Common myeloid progenitor, CD34-positive (primary cell): ENCODE data around the gene SEC14L1.
A peak's percentile ranks its signal among the peaks of the same experiment; 100 is the strongest.

Experiments
- CTCF ChIA-PET: fragments of 350-600 bp; sonication (Branson Sonifier 250); formaldehyde crosslinking; loops from one replicate; lab custom pipeline; 2021; ENCODE audit warnings: antibody characterized with exemption; lab: Charles Lee
- POLR2A ChIA-PET: fragments of 350-600 bp; sonication (Branson Sonifier 250); formaldehyde crosslinking; loops from one replicate; lab custom pipeline; 2021; ENCODE audit warnings: antibody characterized with exemption; lab: Charles Lee
- DNase-seq, 3 donors: peaks; one replicate each; pipeline versions ENCODE4 v3.0.0 to v3.0.0-alpha.2; 2013
- H3K27ac ChIP-seq, 2 experiments: 1 replicate in 1 of 2; 2 replicates in 1 of 2; pipeline ENCODE4 v1.7.0; 2013; ENCODE audit warnings: inconsistent platforms in 2 of 2, low read length in 2 of 2, mild to moderate bottlenecking in 2 of 2, low read depth in 1 of 2, moderate library complexity in 1 of 2; ENCODE audit not compliant: severe bottlenecking in 2 of 2, insufficient read depth in 1 of 2, poor library complexity in 1 of 2
- H3K27me3 ChIP-seq, 5 experiments: replicated peaks in 2 of 5; 1 replicate in 3 of 5; 2 replicates in 2 of 5; pipeline versions ENCODE4 v1.6.1 to v1.7.0; 2013; ENCODE audit warnings: low read length in 4 of 5, mild to moderate bottlenecking in 2 of 5, moderate library complexity in 2 of 5, inconsistent platforms in 1 of 5; ENCODE audit not compliant: insufficient read depth in 5 of 5, control insufficient read depth in 4 of 5
- H3K36me3 ChIP-seq, 4 experiments: 1 replicate in 2 of 4; 2 replicates in 2 of 4; pipeline versions ENCODE4 v1.6.1 to v1.7.0; 2013; ENCODE audit warnings: low read length in 3 of 4, control low read depth in 1 of 4, mild to moderate bottlenecking in 1 of 4; ENCODE audit not compliant: control insufficient read depth in 4 of 4, insufficient read depth in 4 of 4
- H3K4me1 ChIP-seq, 4 experiments: 1 replicate in 3 of 4; 2 replicates in 1 of 4; pipeline versions ENCODE4 v1.6.1 to v1.7.1; 2013; ENCODE audit warnings: low read length in 3 of 4, mild to moderate bottlenecking in 3 of 4, control low read depth in 1 of 4, inconsistent platforms in 1 of 4, moderate library complexity in 1 of 4; ENCODE audit not compliant: control insufficient read depth in 4 of 4, insufficient read depth in 4 of 4; ENCODE audit errors: control extremely low read depth in 1 of 4
- H3K4me3 ChIP-seq, 7 experiments: 1 replicate in 4 of 7; 2 replicates in 3 of 7; pipeline versions ENCODE4 v1.5.1 to v1.7.0; 2013; ENCODE audit warnings: mild to moderate bottlenecking in 7 of 7, low read length in 6 of 7, moderate library complexity in 6 of 7, inconsistent platforms in 2 of 7, low read depth in 2 of 7, control low read depth in 1 of 7; ENCODE audit not compliant: insufficient read depth in 4 of 7, control insufficient read depth in 1 of 7; ENCODE audit errors: extremely low read depth in 1 of 7
- H3K9me3 ChIP-seq, 5 experiments: 1 replicate in 4 of 5; 2 replicates in 1 of 5; pipeline versions ENCODE4 v1.6.1 to v1.7.1; 2013; ENCODE audit warnings: low read length in 4 of 5, mild to moderate bottlenecking in 2 of 5, inconsistent platforms in 1 of 5, low read depth in 1 of 5, moderate library complexity in 1 of 5; ENCODE audit not compliant: control insufficient read depth in 4 of 5, insufficient read depth in 2 of 5; ENCODE audit errors: control extremely low read depth in 1 of 5
- WGBS: methylation state at CpG from one replicate; pipeline ENCODE4 v1.1.5; 2013; ENCODE audit not compliant: insufficient coverage; 5-methylcytosine and 5-hydroxymethylcytosine counted together

Gene SEC14L1

DNA sequence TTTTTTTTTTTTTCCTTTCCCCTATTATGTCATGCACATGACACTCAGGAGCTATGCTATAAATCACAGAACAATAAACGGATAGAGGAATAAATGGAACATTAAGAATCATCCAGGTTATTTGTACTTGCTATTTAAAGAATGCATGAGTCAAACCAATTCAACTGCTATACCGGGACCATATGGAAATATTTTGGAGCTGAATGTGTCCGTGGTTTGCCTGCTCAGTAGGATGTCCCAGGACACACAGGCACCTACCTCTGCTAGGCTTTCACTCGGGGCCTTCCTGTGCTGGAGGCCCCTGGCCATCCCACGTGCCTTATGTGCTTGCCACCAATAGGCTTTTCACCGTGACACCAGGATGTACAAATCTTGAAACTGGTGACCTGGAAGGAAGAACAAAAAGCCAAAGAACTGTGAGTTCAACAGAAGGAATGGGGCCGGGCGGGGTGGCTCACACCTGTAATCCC is 15.3 kb upstream of the SEC14L1 start:
- POLR2A ChIA-PET = interaction anchor here (0.6 to 3.0 kb wide), 2 partner anchors 15 to 912 kb away, joined by 4 to 22 read pairs; partner anchors contain the start of gene SEC14L1
- Histone ChIP-seq H3K4me1 (peaks cover 9 to 32% (median 24%) of the 10 kb centered on the region in 4 experiments), H3K4me3 (no peak overlapping the region), H3K27me3 (no peaks in the 10 kb centered on the region), H3K9me3 (no peaks in the 10 kb centered on the region), H3K27ac (no peak overlapping the region), H3K36me3 (no peaks in the 10 kb centered on the region)
- no peak for DNase-seq
- CTCF ChIA-PET = interaction anchor here (0.8 to 2.2 kb wide), 8 partner anchors 10 to 91 kb away, joined by 3 to 6 read pairs (median 4); no protein-coding TSS in a partner anchor
- WGBS = 78% methylated on average over 7 of the region's 8 CpGs

DNA sequence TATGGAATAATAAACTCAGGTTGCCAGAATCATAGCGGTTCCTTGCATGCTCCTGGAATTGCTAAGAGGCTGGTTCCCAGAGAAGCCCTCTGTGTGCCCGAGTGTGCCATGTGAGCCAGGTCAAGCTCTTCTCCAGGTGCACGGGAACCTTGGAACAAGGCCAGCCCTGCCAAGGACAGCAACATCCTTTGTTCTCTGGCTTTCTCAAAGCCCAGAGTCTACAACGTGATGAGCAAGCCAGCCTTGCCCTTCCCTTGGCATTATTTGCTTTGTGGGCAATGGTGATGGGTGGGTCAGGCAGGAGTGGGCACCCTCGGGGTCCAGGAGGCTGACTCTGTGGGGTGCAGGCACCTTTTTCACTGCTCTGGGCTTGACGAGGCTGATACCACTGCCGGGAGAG is 14.2 kb upstream of the SEC14L1 start:
- ChIA-PET CTCF (interaction anchor here (1.3 kb wide), 1 partner anchor 9 kb away, joined by 4 read pairs; no protein-coding TSS in a partner anchor), POLR2A (no interaction called here)
- no peak for DNase-seq

DNA sequence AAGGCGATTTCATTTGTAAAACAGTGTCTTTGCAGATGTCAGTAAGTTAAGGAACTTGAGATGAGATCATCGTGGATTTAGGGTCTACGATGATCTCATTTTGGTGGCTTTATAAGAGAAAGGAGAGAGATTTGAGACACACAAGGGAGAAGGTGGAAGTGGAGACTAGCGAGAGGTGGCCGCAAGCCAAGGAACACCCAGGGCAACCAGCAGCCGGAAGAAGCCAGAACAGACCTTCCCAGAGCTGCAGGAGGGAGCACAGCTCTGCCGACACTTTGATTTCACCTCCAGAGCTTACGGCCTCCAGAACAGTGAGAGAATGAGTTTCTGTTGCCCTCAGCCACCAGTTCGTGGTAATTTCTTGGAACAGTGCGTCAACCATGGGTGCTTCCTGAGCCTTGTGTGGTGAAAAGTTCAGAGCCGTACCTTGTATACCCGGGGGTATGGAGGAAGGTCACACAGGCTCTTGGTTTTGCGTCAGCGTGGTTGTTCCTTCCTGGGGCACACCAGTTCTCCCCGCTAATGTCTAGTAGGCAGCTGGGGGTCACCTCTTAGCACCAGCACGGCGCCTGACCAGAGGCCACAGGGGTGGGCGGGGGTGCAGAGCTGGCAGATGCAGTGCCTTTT is 12.9 kb upstream of the SEC14L1 start:
- ChIA-PET POLR2A (interaction anchor here (0.9 to 1.8 kb wide), 2 partner anchors 12 to 24 kb away, joined by 3 to 8 read pairs; partner anchors contain the start of gene SEC14L1), CTCF (interaction anchor here (0.9 to 4.0 kb wide), 4 partner anchors 11 to 41 kb away, joined by 3 to 26 read pairs (median 5); partner anchors contain the start of gene SEC14L1)
- DNase-seq = peak; percentile 54 to 84 (median 83)
- H3K9me3 ChIP-seq = no peaks in the 10 kb centered on the region
- H3K27ac ChIP-seq = peak overlapping the region; percentile 21 to 41
- peaks cover 9 to 32% (median 24%) of the 10 kb centered on the region in 4 experiments for H3K4me1 ChIP-seq
- peak overlapping the region in 6 of 7 experiments; percentile 3 to 71 (median 34) for H3K4me3 ChIP-seq
- no peaks in the 10 kb centered on the region for H3K27me3 ChIP-seq
- 16% methylated on average over 13 of the region's 18 CpGs for WGBS
- no peaks in the 10 kb centered on the region for H3K36me3 ChIP-seq

More for the DNA sequence above, 14.2 kb upstream of the SEC14L1 start:
- no peaks in the 10 kb centered on the region for H3K9me3 ChIP-seq
- no peak overlapping the region for H3K27ac ChIP-seq
- H3K36me3 ChIP-seq = no peaks in the 10 kb centered on the region
- H3K27me3 ChIP-seq = no peaks in the 10 kb centered on the region
- peaks cover 9 to 32% (median 24%) of the 10 kb centered on the region in 4 experiments for H3K4me1 ChIP-seq
- H3K4me3 ChIP-seq = no peak overlapping the region
- 100% methylated on average over 4 of the region's 7 CpGs for WGBS

DNA sequence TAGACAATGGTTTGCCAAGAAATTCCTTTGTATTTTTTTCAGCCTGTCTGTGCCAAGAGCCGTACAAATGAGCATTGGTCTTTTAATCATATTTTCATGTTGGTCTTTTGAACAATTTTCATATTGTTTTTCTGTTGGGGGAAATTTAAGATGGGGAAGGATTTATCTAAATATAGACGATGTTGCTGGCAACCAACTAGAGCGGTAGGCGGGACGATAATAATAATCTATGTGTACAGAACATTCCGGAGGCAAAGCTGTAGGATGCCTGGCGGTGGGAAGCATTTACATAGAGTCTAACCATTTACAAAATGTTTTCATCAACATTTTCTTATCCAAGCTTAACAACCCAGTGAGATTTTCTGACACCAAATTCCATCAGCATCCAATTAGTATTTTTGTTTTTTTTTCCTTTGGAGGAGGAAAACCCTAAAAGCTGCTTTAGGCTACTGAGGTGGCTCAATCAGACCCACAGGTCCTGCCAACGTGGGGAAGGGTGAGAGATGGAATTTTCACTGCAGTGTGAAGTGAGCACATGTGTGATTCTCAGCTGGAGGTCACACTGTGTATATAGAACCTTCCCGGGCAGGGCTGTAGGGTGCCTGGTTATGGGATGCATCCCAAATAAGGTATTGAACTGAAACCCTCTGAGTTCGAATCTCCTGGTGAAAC is 11.7 kb upstream of the SEC14L1 start:
- 82% methylated on average over 9 of the region's 10 CpGs for WGBS
- Histone ChIP-seq H3K9me3 (no peaks in the 10 kb centered on the region), H3K27me3 (no peaks in the 10 kb centered on the region), H3K4me3 (no peak overlapping the region), H3K4me1 (peaks cover 9 to 29% (median 22%) of the 10 kb centered on the region in 4 experiments), H3K27ac (no peak overlapping the region), H3K36me3 (no peaks in the 10 kb centered on the region)
- CTCF ChIA-PET = interaction anchor here (0.6 to 4.0 kb wide), 9 partner anchors 9 to 86 kb away, joined by 3 to 26 read pairs (median 3); partner anchors contain the start of gene SEC14L1
- DNase-seq = no peak
- POLR2A ChIA-PET = interaction anchor here (1.8 kb wide), 1 partner anchor 11 kb away, joined by 8 read pairs; the partner anchor contains the start of gene SEC14L1

DNA sequence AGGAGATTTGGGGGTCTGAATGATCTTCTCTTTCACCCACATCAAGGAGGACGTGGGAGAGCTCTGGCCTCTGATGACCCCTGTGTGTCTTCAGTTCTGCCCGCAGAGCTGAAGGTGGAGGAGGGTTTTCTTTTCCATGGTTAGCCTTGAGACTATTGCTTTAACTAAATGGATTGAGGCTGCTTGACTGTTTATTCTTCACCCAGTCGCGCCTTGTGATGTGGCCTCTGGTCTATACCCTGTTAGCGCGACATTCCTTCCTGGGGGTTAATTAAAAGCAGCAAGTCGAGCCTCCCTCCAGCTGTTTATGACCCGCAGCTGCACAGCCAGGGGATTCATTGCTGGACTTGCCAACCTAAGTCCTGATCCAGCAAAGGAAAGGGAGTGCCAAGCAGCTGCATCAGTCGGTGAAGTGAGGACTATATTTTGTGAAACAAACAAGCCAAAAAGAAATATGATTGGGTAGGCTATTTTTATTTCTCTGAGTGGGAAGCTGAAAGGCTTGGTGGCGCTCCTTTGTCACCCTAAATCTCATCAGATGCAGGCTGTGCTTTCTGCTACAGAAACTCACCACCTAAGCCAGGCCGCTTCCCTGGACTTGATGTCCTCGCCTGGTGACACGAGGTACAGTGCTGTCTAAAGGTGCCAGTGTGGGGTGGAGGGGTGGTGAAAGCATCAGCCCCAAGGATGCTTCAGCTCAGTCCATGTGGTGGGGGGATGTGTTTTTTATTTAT is 11.0 kb upstream of the SEC14L1 start:
- no peak for DNase-seq
- Histone ChIP-seq H3K9me3 (no peaks in the 10 kb centered on the region), H3K27me3 (no peaks in the 10 kb centered on the region), H3K4me3 (no peak overlapping the region), H3K4me1 (peaks cover 4 to 22% (median 15%) of the 10 kb centered on the region in 4 experiments), H3K36me3 (no peaks in the 10 kb centered on the region), H3K27ac (no peak overlapping the region)
- 98% methylated on average over 9 of the region's 13 CpGs for WGBS
- ChIA-PET CTCF (interaction anchor here (1.3 to 4.0 kb wide), 5 partner anchors 9 to 85 kb away, joined by 3 to 26 read pairs (median 10); partner anchors contain the start of gene SEC14L1), POLR2A (no interaction called here)

DNA sequence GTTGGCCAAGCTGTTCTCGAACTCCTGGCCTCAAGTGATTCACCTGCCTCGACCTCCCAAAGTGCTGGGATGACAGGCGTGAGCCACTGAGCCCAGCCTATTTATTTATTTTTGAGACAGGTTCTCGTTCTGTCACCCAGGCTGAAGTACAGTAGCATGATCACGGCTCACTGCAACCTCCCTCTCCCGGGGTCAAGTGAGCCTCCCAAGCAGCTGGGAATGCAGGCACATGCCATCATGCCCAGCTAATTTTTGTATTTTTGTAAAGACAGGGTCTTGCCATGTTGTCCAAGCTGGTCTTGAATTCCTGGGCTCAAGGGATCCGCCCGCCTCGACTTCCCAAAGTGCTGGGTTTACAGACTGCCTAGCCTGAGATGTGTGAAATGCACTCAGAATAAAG is 10.2 kb upstream of the SEC14L1 start:
- POLR2A ChIA-PET = no interaction called here
- DNase-seq = no peak
- Histone ChIP-seq H3K9me3 (no peaks in the 10 kb centered on the region), H3K4me1 (peaks cover 0 to 15% (median 14%) of the 10 kb centered on the region in 4 experiments), H3K27ac (no peak overlapping the region), H3K4me3 (no peak overlapping the region), H3K27me3 (no peaks in the 10 kb centered on the region), H3K36me3 (no peaks in the 10 kb centered on the region)
- 94% methylated on average over 9 of the region's 9 CpGs for WGBS
- CTCF ChIA-PET = interaction anchor here (1.4 to 4.0 kb wide), 5 partner anchors 8 to 85 kb away, joined by 3 to 26 read pairs (median 10); partner anchors contain the start of gene SEC14L1
